CD4-positive, alpha-beta memory T cell (primary cell): ENCODE measurements around the gene WNT3A. TPM values are rescaled to one million over a fixed set of nuclear protein-coding genes. Genes with fewer than 3 reads are reported as not detected.
A peak's percentile ranks its signal among the peaks of the same experiment; 100 is the strongest.

Source experiments
- CTCF ChIA-PET: fragments of 350-600 bp; sonication (Branson Sonifier 250); formaldehyde crosslinking; loops from one replicate; lab custom pipeline; 2021; ENCODE audit warnings: inconsistent platforms; ENCODE audit not compliant: partially characterized antibody; lab: Charles Lee
- POLR2A ChIA-PET: fragments of 350-600 bp; sonication (Branson Sonifier 250); formaldehyde crosslinking; loops from one replicate; lab custom pipeline; 2021; ENCODE audit not compliant: partially characterized antibody; lab: Charles Lee
- DNase-seq, 5 donors: peaks; one replicate each; pipeline versions ENCODE4 v3.0.0 to v3.0.0-alpha.2; 2020 to 2022; ENCODE audit warnings: mixed read lengths in 1 of 5
- H3K27ac ChIP-seq: one replicate; pipeline ENCODE4 v1.7.0; 2013; ENCODE audit warnings: low read depth, low read length
- H3K27me3 ChIP-seq: 2 replicates; pipeline ENCODE4 v1.7.0; 2013; ENCODE audit warnings: mild to moderate bottlenecking, low read length, moderate library complexity; ENCODE audit not compliant: insufficient read depth
- H3K36me3 ChIP-seq: 2 replicates; pipeline ENCODE4 v1.7.0; 2013; ENCODE audit warnings: mild to moderate bottlenecking, low read length, moderate library complexity; ENCODE audit not compliant: insufficient read depth
- H3K4me1 ChIP-seq: 2 replicates; pipeline ENCODE4 v1.7.0; 2013; ENCODE audit warnings: mild to moderate bottlenecking, low read length, moderate library complexity; ENCODE audit not compliant: insufficient read depth
- H3K4me3 ChIP-seq, 2 donors: one replicate each; pipeline ENCODE4 v1.7.0; 2013; ENCODE audit warnings: low read length in 2 of 2, mild to moderate bottlenecking in 1 of 2
- H3K9me3 ChIP-seq, 2 donors: one replicate each; pipeline ENCODE4 v1.7.0; 2013; ENCODE audit warnings: low read length in 2 of 2, control low read depth in 1 of 2; ENCODE audit not compliant: control insufficient read depth in 1 of 2
- H3K27ac Mint-ChIP-seq, 7 donors: one replicate each; pipeline ENCODE4 v1.8.0; 2020 to 2021; ENCODE audit warnings: mixed read lengths in 7 of 7, mild to moderate bottlenecking in 6 of 7, inconsistent platforms in 3 of 7, moderate library complexity in 3 of 7
- H3K27me3 Mint-ChIP-seq, 2 donors: one replicate each; pipeline ENCODE4 v1.8.0; 2020 to 2021; ENCODE audit warnings: mixed read lengths in 2 of 2
- H3K36me3 Mint-ChIP-seq, 2 donors: one replicate each; pipeline ENCODE4 v1.8.0; 2020 to 2021; ENCODE audit warnings: mixed read lengths in 2 of 2, inconsistent platforms in 1 of 2, mild to moderate bottlenecking in 1 of 2
- H3K4me1 Mint-ChIP-seq, 4 donors: one replicate each; pipeline ENCODE4 v1.8.0; 2020 to 2021; ENCODE audit warnings: mixed read lengths in 4 of 4, mild to moderate bottlenecking in 1 of 4
- H3K4me3 Mint-ChIP-seq, 8 donors: one replicate each; pipeline ENCODE4 v1.8.0; 2020 to 2021; ENCODE audit warnings: mixed read lengths in 8 of 8, mild to moderate bottlenecking in 7 of 8, moderate library complexity in 6 of 8, inconsistent platforms in 3 of 8
- H3K9me3 Mint-ChIP-seq, 8 donors: one replicate each; pipeline ENCODE4 v1.8.0; 2020 to 2021; ENCODE audit warnings: mixed read lengths in 8 of 8, mild to moderate bottlenecking in 5 of 8, inconsistent platforms in 3 of 8, moderate library complexity in 1 of 8
- intact Hi-C: fragments of 100-400 bp; cut with micrococcal nuclease; formaldehyde crosslinking; loops from one replicate; pipeline ENCODE4 v1.15.1; 2023
- polyA plus RNA-seq, 2 donors: library from polyadenylated mRNA; unstranded; fragments of 300-500 nt; fragmentation: Illumina TruSeq; gene quantifications; one replicate each; pipeline ENCODE4 v1.2.3, GENCODE V29; 2021
- total RNA-seq, 2 experiments: library from RNA; stranded (reverse); gene quantifications; one replicate each; pipeline ENCODE4 v1.2.3, GENCODE V29; 2021

WNT3A gene
- total and polyA plus RNA-seq, 4 experiments from 2014 or later, result not detected

DNA sequence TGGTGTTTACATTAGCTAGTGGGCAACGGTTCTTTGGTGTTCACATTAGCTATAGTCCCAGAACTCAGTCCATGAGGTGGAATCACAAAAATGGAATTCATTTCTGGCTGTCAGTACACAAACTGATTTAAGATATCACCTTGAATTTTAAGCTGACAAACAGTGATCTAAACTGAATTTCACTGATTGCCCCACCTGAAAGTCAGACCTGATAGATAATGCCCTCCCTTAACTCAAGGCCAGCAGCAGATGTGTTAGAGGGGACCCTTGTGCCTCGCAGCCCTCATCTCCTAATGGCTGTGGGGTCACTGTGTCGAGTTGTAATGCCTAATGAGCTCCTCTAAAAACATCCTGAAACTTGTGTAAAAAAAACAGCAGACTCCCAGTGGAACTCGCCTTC, 84.3 kb downstream of the WNT3A start:
- ChIA-PET POLR2A (interaction anchor here (1.0 to 12.8 kb wide), 4 partner anchors 4 to 15 kb away, joined by 4 to 146 read pairs (median 76); partner anchors contain the start of gene ARF1), CTCF (interaction anchor here (1.0 to 1.3 kb wide), 2 partner anchors 40 to 91 kb away, joined by 4 to 5 read pairs; no protein-coding TSS in a partner anchor)
- H3K4me3 Mint-ChIP-seq, result peak overlapping the region in 6 of 8 donors; percentile 32 to 90 (median 58)

DNA sequence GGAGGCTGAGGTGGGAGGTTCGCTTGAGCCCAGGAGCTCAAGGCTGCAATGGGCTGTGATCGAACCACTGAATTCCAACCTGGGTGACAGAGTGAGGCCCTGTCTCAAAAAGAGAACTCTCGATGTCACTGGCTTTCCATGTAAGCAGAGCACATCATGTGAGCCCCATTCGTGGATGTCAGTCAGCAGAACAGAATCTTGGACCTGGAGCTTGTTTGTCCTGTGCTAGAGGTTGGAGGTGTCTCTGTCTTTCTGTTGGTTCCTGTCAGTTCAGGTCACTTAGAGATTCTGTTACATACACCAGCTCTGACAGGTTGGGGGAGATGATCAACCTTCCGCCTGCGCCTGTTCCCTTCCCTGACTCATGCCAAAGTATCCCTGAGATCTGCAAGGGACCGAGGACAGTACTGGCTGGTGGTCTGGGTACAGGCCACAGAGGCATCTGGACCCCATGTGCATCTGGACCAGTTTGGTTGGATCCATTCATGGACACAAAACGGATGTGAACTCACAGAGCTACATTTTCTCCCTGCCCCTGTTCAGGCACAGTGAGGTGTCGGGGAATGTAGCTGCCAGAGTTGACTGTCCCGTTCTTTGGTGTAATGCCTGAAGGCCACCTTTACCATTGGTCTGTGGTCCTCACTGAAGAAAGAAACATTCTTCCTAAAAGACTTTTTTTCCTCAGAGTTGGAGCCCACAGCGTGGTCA, 85.7 kb downstream of the WNT3A start:
- peaks cover 51 to 94% (median 72%) of the 10 kb centered on the region in 4 donors for H3K4me1 Mint-ChIP-seq
- no peaks in the 10 kb centered on the region for H3K27me3 Mint-ChIP-seq
- peak overlapping the region in 3 of 8 donors; percentile 13 to 67 (median 53) for H3K4me3 Mint-ChIP-seq
- Histone ChIP-seq H3K36me3 (peaks cover 30% of the 10 kb centered on the region), H3K27ac (peak overlapping the region; percentile 36), H3K4me1 (peaks cover 71% of the 10 kb centered on the region), H3K4me3 (no peak overlapping the region), H3K27me3 (no peaks in the 10 kb centered on the region), H3K9me3 (peaks cover 0 to 10% of the 10 kb centered on the region in 2 donors)
- peaks cover 37 to 70% of the 10 kb centered on the region in 2 donors for H3K36me3 Mint-ChIP-seq
- ChIA-PET POLR2A (interaction anchor here (1.0 to 12.8 kb wide), 3 partner anchors 4 to 13 kb away, joined by 4 to 146 read pairs (median 146); partner anchors contain the start of gene ARF1), CTCF (interaction anchor here (1.0 kb wide), 1 partner anchor 93 kb away, joined by 5 read pairs; no protein-coding TSS in a partner anchor)
- no peak for DNase-seq
- intact Hi-C loops, result no loop called here
- peaks cover 0 to 12% (median 10%) of the 10 kb centered on the region in 8 donors for H3K9me3 Mint-ChIP-seq
- peak overlapping the region in 5 of 7 donors; percentile 41 to 99 (median 68) for H3K27ac Mint-ChIP-seq

More for the DNA sequence above, 84.3 kb downstream of the WNT3A start:
- Mint-ChIP-seq H3K9me3 (peaks cover 0 to 12% (median 10%) of the 10 kb centered on the region in 8 donors), H3K27ac (peak overlapping the region; percentile 36 to 99 (median 77)), H3K36me3 (peaks cover 35 to 66% of the 10 kb centered on the region in 2 donors), H3K27me3 (no peaks in the 10 kb centered on the region), H3K4me1 (peaks cover 62 to 96% (median 79%) of the 10 kb centered on the region in 4 donors)
- intact Hi-C loops, result no loop called here
- peaks cover 80% of the 10 kb centered on the region for H3K4me1 ChIP-seq
- no peak overlapping the region for H3K4me3 ChIP-seq
- H3K27ac ChIP-seq, result peak overlapping the region; percentile 45
- no peaks in the 10 kb centered on the region for H3K27me3 ChIP-seq
- no peak for DNase-seq
- H3K36me3 ChIP-seq, result peaks cover 18% of the 10 kb centered on the region
- H3K9me3 ChIP-seq, result peaks cover 0 to 10% of the 10 kb centered on the region in 2 donors

DNA sequence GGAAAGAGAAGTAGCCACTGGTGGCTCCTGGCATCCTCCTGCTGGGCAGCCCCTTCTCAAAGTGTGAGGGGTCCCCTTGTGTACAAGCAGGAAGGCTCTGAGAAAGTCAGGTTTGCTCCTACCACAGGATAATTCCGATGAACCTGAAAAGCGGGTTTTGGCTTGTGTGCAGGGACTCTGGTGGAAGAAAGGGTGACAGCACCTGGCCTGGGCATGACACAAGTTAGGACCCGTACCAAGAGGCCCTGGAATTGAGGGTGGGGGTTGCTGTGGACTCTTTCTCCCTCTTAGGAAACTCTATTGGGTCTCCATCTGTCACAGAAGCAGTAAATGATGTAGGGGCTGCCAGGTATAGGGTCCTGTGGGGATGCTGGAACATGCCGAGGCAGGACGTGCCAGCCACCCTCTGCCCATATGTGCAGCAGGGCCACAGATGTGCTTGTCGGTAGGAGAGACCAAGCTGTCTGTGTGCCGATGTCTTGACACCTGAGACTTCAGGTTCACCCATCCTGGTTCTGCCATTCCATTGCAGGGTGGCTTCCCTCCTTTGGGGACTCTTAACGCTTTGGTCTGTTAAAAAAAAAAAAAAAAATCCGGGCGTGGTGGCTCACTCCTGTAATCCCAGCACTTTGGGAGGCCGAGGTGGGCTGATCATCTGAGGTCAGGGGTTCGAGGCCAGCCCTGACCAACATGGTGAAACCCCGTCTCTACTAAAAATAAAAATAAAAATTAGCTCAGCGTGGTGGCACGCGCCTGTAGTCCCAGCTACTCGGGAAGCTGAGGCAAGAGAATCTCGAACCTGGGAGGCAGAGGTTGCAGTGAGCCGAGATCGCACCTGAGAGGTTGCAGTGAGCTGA, 86.5 kb downstream of the WNT3A start:
- peaks cover 39 to 70% of the 10 kb centered on the region in 2 donors for H3K36me3 Mint-ChIP-seq
- Histone ChIP-seq H3K27me3 (no peaks in the 10 kb centered on the region), H3K27ac (no peak overlapping the region), H3K4me3 (no peak overlapping the region), H3K9me3 (peaks cover 0 to 10% of the 10 kb centered on the region in 2 donors), H3K4me1 (peaks cover 63% of the 10 kb centered on the region), H3K36me3 (peaks cover 38% of the 10 kb centered on the region)
- POLR2A ChIA-PET, result interaction anchor here (1.1 to 12.8 kb wide), 2 partner anchors 7 to 15 kb away, joined by 4 to 146 read pairs; partner anchors contain the start of gene ARF1
- peaks cover 0 to 12% (median 10%) of the 10 kb centered on the region in 8 donors for H3K9me3 Mint-ChIP-seq
- H3K27ac Mint-ChIP-seq, result peak overlapping the region in 2 of 7 donors; percentile 64 to 68
- no peaks in the 10 kb centered on the region for H3K27me3 Mint-ChIP-seq
- intact Hi-C loops, result no loop called here
- H3K4me3 Mint-ChIP-seq, result peak overlapping the region in 1 of 8 donors; percentile 12
- DNase-seq, result no peak
- peaks cover 44 to 90% (median 67%) of the 10 kb centered on the region in 4 donors for H3K4me1 Mint-ChIP-seq
- CTCF ChIA-PET, result no interaction called here

DNA sequence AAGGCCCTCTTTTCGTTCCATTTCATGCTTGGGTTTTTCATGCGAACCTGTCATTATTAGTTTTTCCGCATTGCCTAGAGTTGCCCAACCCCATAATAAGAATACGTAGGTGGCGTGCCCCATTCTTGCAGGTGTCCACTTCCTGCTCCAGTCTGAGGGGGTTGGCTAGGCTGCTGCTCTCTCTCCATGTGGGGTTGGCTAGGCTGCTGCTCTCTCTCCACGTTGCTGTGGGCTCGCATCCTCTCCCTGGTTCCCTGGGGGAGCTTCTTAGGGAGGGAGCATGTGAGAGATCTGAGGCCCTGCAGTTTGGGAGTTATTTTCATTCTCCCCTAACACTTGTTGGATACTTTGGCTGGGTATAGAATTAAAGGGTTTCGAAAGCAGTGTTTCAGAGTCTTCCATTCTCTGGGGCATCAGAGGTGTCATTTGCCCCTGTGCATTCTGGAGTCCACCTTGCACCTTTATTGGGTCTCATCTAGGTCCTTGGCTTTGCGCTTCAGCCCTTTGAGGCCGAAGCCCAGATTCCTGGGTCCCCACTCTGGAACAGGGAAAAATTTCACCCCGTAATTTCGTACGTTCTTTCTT, 87.7 kb downstream of the WNT3A start:
- Histone ChIP-seq H3K27me3 (no peaks in the 10 kb centered on the region), H3K27ac (no peak overlapping the region), H3K4me3 (no peak overlapping the region), H3K9me3 (peaks cover 0 to 10% of the 10 kb centered on the region in 2 donors), H3K4me1 (peaks cover 51% of the 10 kb centered on the region), H3K36me3 (peaks cover 43% of the 10 kb centered on the region)
- Mint-ChIP-seq H3K36me3 (peaks cover 48 to 73% of the 10 kb centered on the region in 2 donors), H3K4me1 (peaks cover 34 to 85% (median 61%) of the 10 kb centered on the region in 4 donors), H3K9me3 (peaks cover 0 to 12% (median 10%) of the 10 kb centered on the region in 8 donors), H3K27me3 (no peaks in the 10 kb centered on the region), H3K4me3 (peak overlapping the region in 4 of 8 donors; percentile 1 to 31 (median 26)), H3K27ac (peak overlapping the region in 5 of 7 donors; percentile 47 to 80 (median 64))
- ChIA-PET CTCF (no interaction called here), POLR2A (interaction anchor here (0.7 to 12.8 kb wide), 2 partner anchors 8 to 207 kb away, joined by 4 to 146 read pairs; partner anchors contain the start of gene ARF1)
- no peak for DNase-seq
- intact Hi-C loops, result no loop called here

DNA sequence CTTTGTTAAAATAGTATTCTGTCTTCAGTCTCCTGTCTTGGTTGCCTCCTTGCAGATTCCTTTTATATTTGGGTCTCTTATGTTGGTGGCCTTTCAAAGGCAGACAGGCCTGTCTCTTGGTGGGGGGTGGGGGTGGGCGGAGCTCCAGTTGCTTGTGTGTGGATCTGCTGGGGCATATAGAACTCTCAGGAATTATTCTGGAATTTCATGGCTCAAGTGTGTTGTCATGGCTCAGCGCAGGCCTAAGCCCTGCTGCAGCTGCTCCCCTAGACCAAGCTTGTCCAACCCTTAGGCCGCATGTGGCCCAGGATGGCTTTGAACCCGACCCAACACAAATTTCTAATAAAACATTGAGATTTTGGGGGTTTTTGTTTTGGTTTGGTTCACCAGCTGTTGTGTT, 88.4 kb downstream of the WNT3A start:
- H3K36me3 ChIP-seq, result peaks cover 45% of the 10 kb centered on the region
- Mint-ChIP-seq H3K27ac (peak overlapping the region in 5 of 7 donors; percentile 47 to 90 (median 64)), H3K4me3 (peak overlapping the region in 3 of 8 donors; percentile 15 to 29 (median 24)), H3K36me3 (peaks cover 49 to 75% of the 10 kb centered on the region in 2 donors), H3K27me3 (no peaks in the 10 kb centered on the region), H3K9me3 (peaks cover 0 to 13% (median 10%) of the 10 kb centered on the region in 8 donors), H3K4me1 (peaks cover 29 to 83% (median 56%) of the 10 kb centered on the region in 4 donors)
- POLR2A ChIA-PET, result interaction anchor here (0.7 to 12.8 kb wide), 2 partner anchors 9 to 208 kb away, joined by 4 to 146 read pairs; partner anchors contain the start of gene ARF1
- H3K27ac ChIP-seq, result no peak overlapping the region
- H3K9me3 ChIP-seq, result peaks cover 0 to 10% of the 10 kb centered on the region in 2 donors
- intact Hi-C loops, result no loop called here
- no peaks in the 10 kb centered on the region for H3K27me3 ChIP-seq
- H3K4me3 ChIP-seq, result no peak overlapping the region
- DNase-seq, result no peak
- CTCF ChIA-PET, result no interaction called here
- peaks cover 44% of the 10 kb centered on the region for H3K4me1 ChIP-seq

DNA sequence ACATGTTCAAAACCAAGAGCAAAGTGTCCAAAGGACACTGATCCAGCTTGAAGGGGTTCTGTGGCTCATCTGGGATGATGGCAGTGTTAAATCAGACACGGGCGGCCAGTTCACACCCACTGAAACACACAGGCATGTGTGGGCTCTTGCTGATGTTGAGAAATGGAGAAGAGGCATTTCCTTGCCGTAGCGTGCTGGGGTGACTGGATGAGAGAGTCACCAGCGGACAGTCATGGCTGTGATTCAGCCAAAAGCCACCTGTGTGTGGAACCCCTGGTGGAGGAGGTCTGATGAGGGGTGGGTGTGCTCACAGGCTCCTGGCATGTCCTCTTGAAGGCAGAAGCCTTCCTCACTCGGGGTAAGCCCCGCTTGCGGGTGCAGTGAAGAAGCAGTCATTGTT, 89.1 kb downstream of the WNT3A start:
- Mint-ChIP-seq H3K4me1 (peaks cover 24 to 79% (median 50%) of the 10 kb centered on the region in 4 donors), H3K27me3 (no peaks in the 10 kb centered on the region), H3K36me3 (peaks cover 49 to 68% of the 10 kb centered on the region in 2 donors), H3K9me3 (peaks cover 0 to 15% (median 10%) of the 10 kb centered on the region in 8 donors), H3K27ac (peak overlapping the region in 5 of 7 donors; percentile 57 to 90 (median 79)), H3K4me3 (no peak overlapping the region)
- ChIA-PET POLR2A (interaction anchor here (12.8 kb wide), 1 partner anchor 9 kb away, joined by 146 read pairs; the partner anchor contains the start of gene ARF1), CTCF (no interaction called here)
- Histone ChIP-seq H3K4me1 (peaks cover 39% of the 10 kb centered on the region), H3K36me3 (peaks cover 47% of the 10 kb centered on the region), H3K27ac (no peak overlapping the region), H3K9me3 (peaks cover 0 to 10% of the 10 kb centered on the region in 2 donors), H3K4me3 (no peak overlapping the region), H3K27me3 (no peaks in the 10 kb centered on the region)
- intact Hi-C loops, result no loop called here
- no peak for DNase-seq
